ENCODE results near the gene SLC2A1.

The SLC2A1 gene

GRCh38 chr1:42962641-42963377, 4.1 kb upstream of the SLC2A1 start:
- H3K27ac ChIP-seq: peak overlapping the region; percentile 87
- peak; percentile 69 for DNase-seq (ENCODE audit: low spot score)
- ChIA-PET POLR2A (ENCODE audit: low non-redundant PET) (interaction anchor here (0.5 to 0.6 kb wide), 2 partner anchors 18 to 86 kb away, joined by 3 to 4 read pairs; no protein-coding TSS in a partner anchor), CTCF (interaction anchor here (0.5 to 0.6 kb wide), 2 partner anchors 69 to 111 kb away, joined by 3 read pairs; no protein-coding TSS in a partner anchor)
- TF ChIP-seq CTCF (conservative IDR thresholded peaks at IDR 0.05; ENCODE audit: low read depth): no peak

- CTCF ChIA-PET: interaction anchor here (0.9 kb wide), 1 partner anchor 223 kb away, joined by 5 read pairs; no protein-coding TSS in a partner anchor
- POLR2A ChIA-PET (ENCODE audit: low non-redundant PET): no interaction called here
- TF ChIP-seq CTCF (conservative IDR thresholded peaks at IDR 0.05; ENCODE audit: low read depth): no peak
- H3K27ac ChIP-seq: peak overlapping the region; percentile 87
- no peak for DNase-seq (ENCODE audit: low spot score)
These were observed 2.8 kb upstream of the SLC2A1 start for GRCh38 chr1:42961312-42962091.

- ChIA-PET CTCF (no interaction called here), POLR2A (ENCODE audit: low non-redundant PET) (no interaction called here)
- peak overlapping the region; percentile 87 for H3K27ac ChIP-seq
These were observed 2.1 kb upstream of the SLC2A1 start for GRCh38 chr1:42960566-42961311.

GRCh38 chr1:42960122-42960390, 1.4 kb upstream of the SLC2A1 start:
- POLR2A ChIA-PET (ENCODE audit: low non-redundant PET): no interaction called here
- CTCF ChIA-PET: interaction anchor here (1.1 kb wide), 1 partner anchor 114 kb away, joined by 3 read pairs; no protein-coding TSS in a partner anchor
- no peak for DNase-seq (ENCODE audit: low spot score)
- no peak for TF ChIP-seq CTCF (conservative IDR thresholded peaks at IDR 0.05; ENCODE audit: low read depth)
- H3K27ac ChIP-seq: peak overlapping the region; percentile 90

More at GRCh38 chr1:42960566-42961311, 2.1 kb upstream of the SLC2A1 start:
- no peak for TF ChIP-seq CTCF (conservative IDR thresholded peaks at IDR 0.05; ENCODE audit: low read depth)
- DNase-seq (ENCODE audit: low spot score): no peak

- CTCF ChIA-PET: interaction anchor here (0.6 to 1.0 kb wide), 3 partner anchors 16 to 1371 kb away, joined by 3 read pairs; no protein-coding TSS in a partner anchor
- POLR2A ChIA-PET (ENCODE audit: low non-redundant PET): interaction anchor here (0.6 kb wide), 1 partner anchor 63 kb away, joined by 3 read pairs; no protein-coding TSS in a partner anchor
- peak overlapping the region; percentile 90 for H3K27ac ChIP-seq
- TF ChIP-seq CTCF (conservative IDR thresholded peaks at IDR 0.05; ENCODE audit: low read depth): no peak
- DNase-seq (ENCODE audit: low spot score): peak; percentile 77
These were observed 684 bp downstream of the SLC2A1 start for GRCh38 chr1:42957880-42958487.
